Measurements from ENCODE around the gene HHIPL1. TPM values are rescaled to one million over a fixed set of nuclear protein-coding genes. Genes with fewer than 3 reads are reported as not detected.

HHIPL1 gene
- total RNA-seq, 1 donor from 2014 or later = 1.8 TPM

DNA sequence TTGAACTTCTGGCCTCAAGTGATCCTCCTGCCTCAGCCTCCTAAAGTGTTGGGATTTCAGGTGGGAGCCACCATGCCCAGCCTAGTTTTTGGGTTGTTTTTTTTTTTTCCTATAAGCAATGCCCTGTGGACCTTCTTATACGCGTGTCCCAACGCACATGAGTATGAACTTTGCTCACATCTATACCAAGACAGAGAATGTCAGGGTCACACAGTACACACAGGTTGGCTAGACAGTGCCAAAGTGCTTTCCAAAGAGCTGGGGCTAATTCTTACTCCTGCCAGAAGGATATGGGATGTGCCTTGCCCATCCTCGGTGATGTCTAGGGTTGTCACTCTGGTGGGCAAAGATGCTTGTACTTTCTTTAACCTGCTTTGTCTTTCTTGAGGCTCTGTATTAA lies 33.3 kb upstream of the HHIPL1 start:
- no peak for DNase-seq (ENCODE audit: low read depth)

DNA sequence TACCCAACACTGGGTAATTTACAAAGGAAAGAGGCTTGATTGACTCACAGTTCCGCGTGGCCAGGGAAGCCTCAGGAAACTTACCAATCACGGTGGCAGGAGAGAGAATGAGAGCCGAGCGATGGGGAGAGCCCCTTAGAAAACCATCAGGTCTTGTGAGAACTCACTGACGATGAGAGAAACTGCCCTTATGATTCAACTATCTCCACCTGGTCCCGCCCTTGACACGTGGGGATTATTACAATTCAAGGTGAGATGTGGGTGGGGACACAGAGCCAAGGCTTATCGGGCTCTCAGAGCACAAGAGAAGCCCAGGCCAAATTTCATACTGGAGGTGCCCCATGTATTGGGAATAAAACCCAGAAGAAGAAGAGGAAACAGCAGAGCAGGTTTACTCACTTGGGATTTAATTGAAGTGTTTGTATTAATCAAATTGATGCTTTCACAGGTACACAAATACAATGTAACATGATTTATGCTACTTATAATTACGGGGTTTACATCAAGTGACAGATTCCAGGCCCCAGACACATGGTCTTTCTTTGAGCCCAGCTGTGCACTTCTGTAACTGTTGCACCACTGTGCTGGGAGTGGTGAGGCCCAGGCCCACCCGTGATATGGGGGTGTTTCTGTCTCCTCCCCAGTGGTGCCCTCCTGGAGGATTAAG lies 32.7 kb upstream of the HHIPL1 start:
- no peak for DNase-seq (ENCODE audit: low read depth)

DNA sequence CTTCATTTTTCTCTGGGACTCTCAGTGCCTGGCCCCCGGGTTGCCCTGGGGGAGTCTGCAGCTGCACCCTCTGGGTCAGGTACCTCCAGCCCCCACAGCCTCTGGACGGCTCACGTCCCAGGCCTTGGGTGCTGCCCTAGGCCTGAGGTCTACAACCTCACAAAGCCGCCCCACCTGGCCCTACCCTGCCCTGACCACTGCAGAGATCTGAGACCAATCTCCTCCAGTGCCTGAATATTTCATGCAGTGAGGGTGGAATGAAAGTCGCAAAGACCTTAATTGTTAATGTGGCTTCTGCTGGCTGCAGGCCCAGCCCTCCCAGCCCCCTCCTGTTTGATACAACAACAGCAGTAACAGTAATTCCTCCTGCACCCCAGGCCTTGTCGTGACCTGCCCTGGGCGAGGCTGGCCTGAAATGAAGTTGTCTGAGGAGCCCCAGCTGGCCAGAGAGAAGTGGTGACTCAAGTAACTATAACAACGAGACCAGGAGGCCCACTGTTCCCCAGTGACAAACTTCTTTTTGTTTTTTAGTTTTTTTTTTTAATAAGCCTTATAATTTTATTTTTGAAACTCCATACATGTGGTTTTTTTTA lies 32.1 kb upstream of the HHIPL1 start:
- DNase-seq (ENCODE audit: low read depth) = no peak

DNA sequence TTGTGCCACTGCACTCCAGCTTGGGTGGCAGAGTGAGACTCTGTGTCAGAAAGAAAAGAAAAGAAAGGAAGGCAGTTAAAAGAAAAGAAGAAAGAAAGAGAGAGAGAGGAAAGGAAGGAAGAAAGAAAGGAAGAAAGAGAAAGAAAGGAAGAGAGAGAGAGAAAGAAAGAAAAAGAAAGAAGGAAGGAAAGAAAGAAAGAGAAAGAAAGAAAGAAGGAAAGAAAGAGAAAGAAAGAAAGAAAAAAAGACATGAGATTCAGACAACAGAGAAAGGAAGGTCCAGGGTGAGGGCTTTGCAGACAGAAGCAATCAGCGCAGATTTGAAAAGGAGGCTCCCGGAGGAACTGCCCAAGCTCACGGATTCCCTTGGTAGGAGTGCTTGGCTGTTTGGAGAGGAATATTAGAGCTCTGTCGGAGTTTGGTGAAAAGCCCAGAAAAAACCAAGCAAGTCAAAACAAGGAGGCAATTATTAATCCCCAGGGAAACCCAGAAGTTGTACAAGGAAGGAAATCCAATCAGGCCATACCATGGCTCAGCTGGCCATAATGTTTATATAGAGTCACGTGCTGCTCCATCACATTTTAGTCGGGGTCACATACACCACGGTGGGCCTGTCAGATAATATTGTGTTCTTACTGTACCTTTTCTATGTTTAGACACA lies 29.3 kb upstream of the HHIPL1 start:
- no peak for DNase-seq (ENCODE audit: low read depth)

DNA sequence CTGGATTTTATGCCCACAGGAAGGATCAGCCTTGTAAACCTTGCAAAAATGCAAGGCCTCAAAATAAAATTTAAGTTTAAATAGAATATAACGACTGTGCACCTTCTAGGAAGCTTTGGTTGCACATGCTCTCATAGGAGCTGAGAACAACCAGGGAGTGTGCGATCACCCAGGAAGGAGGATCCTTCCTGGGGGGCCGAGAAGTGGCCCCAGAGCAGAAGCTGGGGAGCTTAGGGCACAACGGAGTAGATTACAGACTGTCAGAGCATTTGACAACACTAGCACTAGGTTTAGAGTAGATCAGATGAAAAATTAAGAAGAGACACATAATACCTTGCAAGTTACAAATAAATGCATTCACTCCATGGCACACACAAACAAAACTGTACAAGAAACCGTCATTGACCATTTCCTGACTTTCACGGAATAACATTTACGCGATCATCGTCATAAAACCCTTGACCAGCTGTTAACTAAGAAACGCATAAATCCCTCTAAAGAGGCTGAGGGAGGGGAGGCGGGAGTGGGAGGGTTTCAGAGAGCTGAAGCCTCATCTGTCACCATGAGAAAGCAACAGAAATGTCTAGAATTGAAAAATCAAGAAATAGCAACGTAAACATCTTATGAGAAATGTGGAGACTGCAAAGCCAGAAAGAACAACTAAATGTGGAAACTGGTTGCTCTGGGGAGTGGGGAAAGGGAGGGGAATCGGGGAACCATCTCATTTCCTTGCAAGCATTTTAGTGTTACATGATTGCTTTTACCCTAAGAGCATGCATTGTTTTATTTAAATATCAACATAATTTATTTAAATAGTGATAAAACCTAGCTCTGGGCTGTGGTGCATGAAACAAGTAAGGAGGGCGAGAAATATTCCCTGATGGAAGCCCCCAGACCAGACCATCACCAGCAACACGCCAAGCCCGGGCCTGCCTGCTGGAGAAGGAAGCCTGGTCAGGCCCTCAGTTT lies 27.8 kb upstream of the HHIPL1 start:
- DNase-seq (ENCODE audit: low read depth) = no peak

DNA sequence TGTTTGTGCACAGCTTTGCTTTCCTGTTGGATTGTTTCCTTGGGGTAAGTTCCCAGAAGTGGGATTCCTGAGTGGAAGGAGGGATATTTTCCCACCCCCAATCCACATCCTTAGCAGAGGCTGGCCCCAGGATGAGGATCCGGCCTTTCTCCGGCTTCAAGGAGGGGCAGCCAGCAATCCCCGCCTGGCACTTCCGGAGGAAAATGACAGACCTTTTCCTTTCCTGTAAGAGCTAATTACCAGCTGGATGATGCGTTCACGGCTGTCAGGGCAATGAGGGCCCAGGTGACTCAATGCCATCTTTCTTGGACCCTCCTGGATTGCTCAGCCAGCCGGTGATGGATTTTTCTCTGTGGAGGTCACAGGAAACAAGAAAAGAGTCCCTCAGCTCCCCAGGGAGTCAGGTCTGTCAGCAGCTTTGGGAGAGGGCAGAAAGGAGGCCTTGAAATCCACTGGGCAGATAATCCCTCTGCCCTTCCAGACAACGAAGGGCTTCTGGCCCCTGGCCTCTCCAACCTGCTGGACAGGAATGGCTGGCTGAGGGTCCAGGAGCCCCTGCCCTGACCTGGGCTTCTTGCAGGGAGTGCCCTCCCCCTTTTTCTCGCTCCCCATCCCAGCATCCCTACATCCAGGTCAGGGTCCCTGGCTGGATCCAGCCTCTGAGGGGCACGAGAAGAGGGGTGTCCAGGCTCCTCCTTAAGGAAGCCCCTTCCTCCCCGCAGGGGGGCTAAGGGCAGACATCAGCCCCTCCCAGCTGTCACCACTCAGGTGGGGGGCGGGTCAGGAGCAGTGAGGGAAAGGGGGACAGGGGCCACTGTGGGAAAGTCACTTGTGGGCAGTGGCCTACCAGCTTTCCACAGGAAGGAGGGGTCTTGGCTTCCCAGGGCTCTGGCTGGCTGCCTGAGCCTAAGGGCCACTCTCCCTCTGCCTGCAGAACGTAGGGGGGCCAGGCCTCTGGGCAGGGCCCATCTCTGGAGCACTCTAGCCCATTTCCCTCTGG lies 24.8 kb upstream of the HHIPL1 start:
- no peak for DNase-seq (ENCODE audit: low read depth)

DNA sequence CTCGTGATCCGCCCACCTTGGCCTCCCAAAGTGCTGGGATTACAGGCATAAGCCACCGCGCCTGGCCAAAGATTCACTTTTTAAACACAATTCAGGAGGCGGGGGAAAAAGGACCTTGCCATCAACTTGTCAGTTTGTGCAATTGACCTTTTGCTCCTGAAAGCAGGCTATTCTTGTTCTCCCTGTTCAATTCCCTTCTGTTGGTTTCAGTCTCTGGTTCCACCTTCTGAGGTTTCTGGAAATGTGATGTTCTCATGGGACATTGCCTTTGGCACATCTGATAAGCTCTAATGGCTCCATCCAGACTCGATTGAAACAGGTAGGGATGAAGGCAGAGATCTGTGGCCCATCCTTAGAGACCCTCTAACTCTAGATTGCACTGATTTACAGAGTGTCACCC lies 23.0 kb upstream of the HHIPL1 start:
- DNase-seq (ENCODE audit: low read depth) = no peak

DNA sequence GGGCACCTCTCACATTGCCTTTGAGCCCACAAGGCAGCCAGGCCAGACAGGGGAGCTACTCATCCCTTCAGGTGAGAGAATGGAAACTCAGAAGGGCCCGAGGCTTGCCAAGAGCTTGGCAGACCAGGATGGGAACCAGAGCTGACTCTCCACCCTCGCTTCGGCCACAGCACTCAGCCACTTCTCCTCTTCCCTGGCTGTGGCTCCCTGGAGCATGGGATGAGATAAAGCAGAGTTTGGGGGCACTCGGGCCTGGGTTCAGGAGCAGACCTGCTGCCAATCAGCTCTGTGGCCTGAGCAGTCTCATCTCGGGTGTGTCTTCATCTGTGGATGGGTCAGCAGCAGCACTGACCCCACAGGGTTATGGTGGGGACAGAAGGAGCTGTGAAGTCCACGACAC lies 20.9 kb upstream of the HHIPL1 start:
- DNase-seq (ENCODE audit: low read depth) = no peak

DNA sequence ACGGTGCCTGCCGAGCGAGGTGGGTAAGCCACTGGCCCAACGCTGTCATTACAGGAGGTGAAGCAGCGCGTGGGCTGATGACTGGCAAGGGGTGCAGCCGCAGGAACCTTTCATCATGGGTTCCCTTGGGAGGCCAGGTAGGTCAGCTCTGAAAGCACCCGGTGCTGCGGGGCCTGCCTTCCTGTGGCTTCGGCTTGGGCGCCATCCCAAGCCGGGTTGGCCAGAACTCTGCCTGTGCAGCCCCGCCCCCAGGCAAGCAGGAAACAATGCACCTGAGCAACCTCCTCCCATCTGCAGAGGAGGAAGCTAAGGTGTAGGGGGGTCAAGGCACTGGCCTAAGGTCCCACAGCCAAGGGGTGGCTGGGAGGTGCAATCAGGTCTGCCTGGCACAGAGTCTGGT lies 20.0 kb upstream of the HHIPL1 start:
- no peak for DNase-seq (ENCODE audit: low read depth)

DNA sequence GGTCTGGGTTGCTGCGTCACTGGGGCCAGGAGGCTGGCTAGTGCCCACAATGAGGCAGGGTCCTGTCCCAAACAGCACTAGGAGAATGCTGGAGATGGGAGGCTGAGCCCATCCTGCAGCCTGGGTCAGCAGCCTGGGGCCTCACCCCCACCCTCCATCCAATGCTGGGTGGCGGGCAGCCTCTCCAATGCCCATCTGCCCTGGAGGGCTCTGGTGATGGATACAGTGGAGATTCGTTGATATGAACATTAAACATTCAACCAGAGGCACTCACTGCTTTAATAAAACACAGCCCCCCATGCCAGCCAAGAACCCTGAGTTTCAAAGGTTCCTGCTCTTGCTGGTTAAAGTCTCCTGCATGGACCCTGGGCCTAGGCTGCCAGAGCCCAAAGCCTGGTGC lies 19.5 kb upstream of the HHIPL1 start:
- DNase-seq (ENCODE audit: low read depth) = no peak

DNA sequence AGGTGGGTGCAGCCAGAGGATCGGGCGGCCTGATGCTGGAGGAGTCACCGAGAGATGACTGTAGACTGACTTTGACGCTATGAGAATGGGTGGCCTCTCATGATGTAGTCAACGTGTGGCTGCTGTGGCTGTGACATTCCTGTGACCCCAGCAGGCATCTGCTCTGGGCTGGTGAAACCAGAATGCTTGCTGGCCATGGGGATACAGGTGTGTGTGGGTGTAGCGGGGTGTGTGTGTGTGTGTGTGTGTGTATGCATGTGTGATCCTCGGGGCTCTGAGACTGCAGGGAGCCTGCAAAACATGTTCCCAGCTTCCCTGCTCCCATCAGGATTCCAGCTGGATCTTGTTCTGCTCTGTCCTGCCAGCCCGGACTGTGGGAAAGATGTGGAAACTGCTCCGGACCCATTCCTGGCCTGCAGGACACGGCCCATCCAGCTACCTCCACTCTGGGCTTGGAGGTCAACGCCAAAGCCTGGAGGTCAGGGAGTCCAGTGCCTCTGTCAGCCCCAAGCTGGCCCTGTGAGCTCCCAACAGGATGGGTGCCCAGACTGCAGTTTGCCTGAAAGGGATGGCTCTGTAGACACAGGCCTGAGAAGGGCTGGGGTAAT lies 18.8 kb upstream of the HHIPL1 start:
- no peak for DNase-seq (ENCODE audit: low read depth)

DNA sequence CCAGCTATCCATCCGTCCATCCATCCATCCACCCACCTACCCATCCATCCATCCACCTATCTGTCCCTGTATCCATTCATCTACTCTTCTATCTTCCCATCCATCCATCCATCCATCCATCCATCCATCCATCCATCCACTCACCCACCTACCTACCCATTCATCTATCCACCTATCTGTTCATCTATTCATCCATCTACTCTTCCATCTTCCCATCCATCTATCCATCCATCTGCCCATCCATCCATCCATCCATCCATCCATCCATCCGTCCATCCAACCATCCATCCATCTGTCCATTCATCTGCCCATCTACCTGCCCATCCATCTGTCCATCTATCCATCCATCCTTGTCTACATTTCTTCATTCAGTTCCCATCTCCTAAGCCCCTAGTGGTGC lies 17.8 kb upstream of the HHIPL1 start:
- no peak for DNase-seq (ENCODE audit: low read depth)

DNA sequence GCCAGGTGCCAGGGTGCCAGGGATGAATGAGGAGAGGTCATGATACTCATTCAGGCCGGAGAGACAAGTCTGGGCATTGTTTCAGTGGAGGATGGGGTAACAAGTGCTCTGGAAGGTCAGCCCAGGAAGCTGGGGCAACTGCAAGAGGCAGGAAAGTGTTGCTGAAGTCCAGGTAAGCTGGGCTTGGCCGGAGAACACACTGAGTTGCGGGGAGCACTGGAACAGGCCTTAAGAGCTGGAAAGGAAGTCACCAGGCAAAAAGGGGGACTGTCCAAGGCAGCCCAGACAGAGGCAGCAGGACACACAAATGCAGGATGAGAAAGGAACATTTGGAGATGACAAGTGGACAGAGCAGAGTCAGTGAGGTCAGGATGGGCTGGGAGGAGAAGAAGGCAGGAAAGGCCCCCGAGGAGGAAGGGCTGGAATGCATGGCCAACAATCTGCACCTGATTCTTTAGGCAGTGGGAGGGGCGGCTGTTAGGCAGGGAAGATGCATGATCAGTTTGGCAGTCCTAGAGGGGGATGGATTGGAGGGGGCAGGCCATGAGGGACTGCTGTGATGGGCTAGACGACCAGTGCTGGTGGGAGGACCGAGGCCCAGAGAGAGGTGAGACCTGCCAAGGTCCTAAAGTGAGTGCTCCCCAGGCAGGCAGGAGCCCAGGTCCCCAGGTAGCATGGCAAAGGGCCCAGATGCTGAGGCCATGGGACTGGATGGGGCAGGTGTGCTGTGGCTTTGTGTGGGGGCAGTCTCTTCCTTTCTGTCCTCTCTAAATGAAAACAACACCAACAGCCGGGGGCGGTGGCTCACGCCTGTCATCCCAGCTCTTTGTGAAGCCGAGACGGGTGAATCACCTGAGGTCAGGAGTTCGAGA lies 17.2 kb upstream of the HHIPL1 start:
- DNase-seq (ENCODE audit: low read depth) = no peak

DNA sequence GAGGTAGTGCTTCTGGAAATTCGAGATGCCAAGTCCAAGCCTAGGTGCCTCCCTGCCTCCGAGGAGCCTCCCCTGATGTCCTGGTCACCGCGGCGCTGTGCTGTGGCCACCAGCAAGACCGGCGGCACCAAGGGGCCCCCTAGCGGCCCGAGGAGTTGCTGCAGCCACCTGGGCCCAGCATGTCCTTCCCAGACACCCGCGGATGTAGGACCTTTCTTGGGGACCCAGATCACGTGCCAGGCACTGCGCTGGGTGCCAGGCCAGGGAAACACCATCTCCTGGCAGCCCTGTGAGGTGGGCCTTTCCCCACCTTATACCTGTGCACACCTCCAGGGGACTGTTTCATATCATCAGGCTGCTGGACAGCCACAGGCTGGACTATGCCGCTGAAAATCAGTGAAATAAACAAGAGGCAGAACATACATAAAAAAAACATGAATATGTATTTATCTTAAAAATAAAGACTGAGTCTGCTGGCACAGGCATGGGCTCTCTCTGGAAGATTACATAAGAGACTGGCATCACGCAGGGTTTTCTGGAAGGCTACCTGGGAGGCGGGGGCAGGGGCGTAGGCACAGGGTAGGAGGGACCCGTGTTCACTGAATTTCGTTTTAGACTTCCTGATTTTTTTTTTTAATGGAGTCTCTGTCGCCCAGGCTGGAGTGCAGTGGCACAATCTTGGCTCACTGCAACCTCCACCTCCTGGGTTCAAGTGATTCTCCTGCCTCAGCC lies 15.9 kb upstream of the HHIPL1 start:
- DNase-seq (ENCODE audit: low read depth) = peak; percentile 22

DNA sequence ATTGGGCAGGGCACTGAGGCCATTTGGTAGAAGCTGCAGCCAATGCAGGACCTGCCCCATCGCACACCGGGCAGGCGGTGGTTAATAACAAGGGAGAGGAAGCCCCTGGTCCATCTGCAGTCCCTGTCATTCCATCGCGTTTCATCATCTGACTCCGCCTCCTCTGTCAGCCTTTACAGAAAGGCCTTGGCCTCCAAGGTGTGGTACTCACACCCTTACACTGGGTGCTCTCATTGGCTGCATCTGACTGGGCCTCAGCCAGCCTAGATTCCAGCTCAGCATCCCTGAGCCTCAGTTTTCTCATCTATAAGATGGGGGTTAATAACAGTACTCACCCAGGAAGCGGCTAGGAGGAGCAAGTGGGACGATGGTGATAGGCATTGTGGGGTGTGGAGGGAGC lies 14.7 kb upstream of the HHIPL1 start:
- no peak for DNase-seq (ENCODE audit: low read depth)

DNA sequence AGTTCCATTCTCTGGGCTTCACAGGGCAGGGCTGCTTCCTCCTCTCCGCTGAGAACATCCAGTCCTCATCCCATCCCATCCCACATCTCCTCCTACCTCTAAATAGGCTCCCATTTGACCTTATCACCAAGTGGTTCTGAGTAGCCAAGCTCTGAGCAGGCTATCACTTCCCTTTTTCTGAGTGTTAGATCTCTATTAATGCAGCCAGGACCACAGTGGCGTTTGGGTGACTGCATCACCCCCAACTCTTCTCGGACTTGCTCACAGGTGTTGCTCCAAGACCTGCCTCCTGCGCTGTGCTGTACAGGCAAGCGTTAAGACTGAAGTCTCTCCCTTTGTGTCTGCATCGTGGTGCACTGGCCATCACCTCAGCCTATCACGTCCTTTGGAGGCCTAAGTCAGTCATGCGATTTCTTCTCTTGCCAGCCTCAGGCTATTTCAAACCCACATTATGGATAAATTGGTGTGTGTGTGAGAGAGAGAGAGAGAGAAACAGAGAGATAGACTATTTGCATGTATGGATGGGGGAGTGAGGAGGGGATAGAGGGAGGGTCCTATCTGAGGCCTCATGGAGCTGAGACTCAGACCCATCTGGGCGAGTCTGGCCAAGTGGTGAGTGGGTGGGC lies 12.4 kb upstream of the HHIPL1 start:
- DNase-seq (ENCODE audit: low read depth) = no peak

DNA sequence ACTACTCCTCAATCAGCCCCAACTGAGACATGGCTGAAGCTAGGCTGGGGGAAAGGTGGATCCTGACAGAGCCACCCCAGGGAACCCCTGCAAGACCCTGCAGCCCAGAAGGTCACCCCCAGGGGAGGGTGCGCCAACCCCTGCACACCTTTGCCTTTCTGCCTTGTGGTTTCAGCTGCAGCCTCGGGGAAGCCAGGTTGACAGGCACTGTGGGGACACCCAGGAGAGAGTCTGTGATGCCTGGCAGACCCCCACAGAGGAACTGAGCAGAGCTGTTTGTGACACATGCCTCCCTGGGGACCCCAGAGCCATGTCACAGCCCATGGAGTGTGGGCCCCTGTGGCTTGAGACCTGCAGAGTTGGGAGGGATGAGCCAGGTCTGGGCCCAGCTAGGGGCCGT lies 11.8 kb upstream of the HHIPL1 start:
- no peak for DNase-seq (ENCODE audit: low read depth)

DNA sequence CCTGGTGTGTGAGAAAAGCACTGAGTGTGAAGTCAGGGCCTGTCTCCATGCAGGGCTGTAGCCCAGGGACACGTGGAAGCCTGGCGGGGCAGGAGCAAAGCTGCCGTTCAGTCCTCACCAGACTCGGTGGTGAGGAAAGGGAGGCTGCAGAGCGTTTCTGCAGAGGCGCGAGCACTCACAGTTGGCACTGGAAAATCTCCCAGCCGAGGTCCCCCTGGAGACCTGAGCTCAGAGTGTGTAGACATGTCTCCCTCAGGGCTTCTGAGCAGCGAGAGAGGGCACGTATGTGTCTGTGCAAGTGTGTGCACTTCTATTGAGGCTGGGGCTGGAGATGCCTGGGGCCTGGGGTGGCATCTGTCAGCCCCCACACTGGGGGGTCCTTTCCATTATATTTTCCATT lies 11.0 kb upstream of the HHIPL1 start:
- DNase-seq (ENCODE audit: low read depth) = no peak

DNA sequence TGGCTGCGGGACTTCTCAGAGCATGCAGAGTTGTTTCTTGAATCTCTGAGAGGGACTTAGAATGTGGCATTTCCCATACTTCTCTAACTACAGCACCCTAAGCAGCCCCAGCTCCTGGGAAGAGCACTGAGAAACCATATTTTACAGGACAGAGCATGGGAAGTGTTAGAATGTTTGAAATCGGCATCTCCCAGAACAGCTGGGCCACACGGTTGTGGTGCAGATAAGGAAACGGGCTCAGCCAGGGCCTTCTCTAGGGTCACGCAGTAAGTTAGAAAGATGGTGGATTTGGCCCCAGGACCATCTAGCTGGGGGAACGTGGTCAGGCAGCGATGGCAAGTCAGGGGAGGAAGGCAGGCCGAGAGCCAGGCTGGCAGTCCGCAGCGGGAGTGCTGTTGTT lies 10.5 kb upstream of the HHIPL1 start:
- DNase-seq (ENCODE audit: low read depth) = no peak

All from renal cortical epithelial cell (primary cell).